Ishikawa (cell line): Measurements from ENCODE around the gene SLN.

Source experiments
- CEBPB ChIP-seq: IDR thresholded peaks from 2 replicates; pipeline ENCODE4 v1.6.1; 2012
- CREB1 ChIP-seq: IDR thresholded peaks from 2 replicates; pipeline ENCODE4 v1.6.1; 2012; ENCODE audit warnings: low read depth
- EP300 ChIP-seq: IDR thresholded peaks from 2 replicates; pipeline ENCODE4 v1.6.1; 2012; ENCODE audit warnings: borderline replicate concordance
- FOXM1 ChIP-seq: IDR thresholded peaks from 2 replicates; pipeline ENCODE4 v1.6.1; 2012; ENCODE audit warnings: low read depth, borderline replicate concordance
- NFIC ChIP-seq: IDR thresholded peaks from 2 replicates; pipeline ENCODE4 v1.6.1; 2012
- RAD21 ChIP-seq: IDR thresholded peaks from 2 replicates; pipeline ENCODE4 v1.6.1; 2012; ENCODE audit warnings: low read depth
- TAF1 ChIP-seq: IDR thresholded peaks from 2 replicates; pipeline ENCODE4 v1.6.1; 2012; ENCODE audit warnings: low read depth, mild to moderate bottlenecking
- TCF12 ChIP-seq: IDR thresholded peaks from 2 replicates; pipeline ENCODE4 v1.6.1; 2012; ENCODE audit warnings: low read depth
- YY1 ChIP-seq: IDR thresholded peaks from 2 replicates; pipeline ENCODE4 v1.6.1; 2012; ENCODE audit warnings: low read depth
- ZBTB7A ChIP-seq: IDR thresholded peaks from 2 replicates; pipeline ENCODE4 v1.6.1; 2012; ENCODE audit warnings: low read depth
- TF ChIP-seq, protein P1 (sequence below): IDR thresholded peaks from 2 replicates; pipeline ENCODE4 v1.6.1; 2012
- TF ChIP-seq, protein P2 (sequence below): IDR thresholded peaks from 2 replicates; pipeline ENCODE4 v1.6.1; 2012; ENCODE audit warnings: low read depth, mild to moderate bottlenecking
- TF ChIP-seq, protein P3 (sequence below): IDR thresholded peaks from 2 replicates; pipeline ENCODE4 v1.6.1; 2012

DNA sequence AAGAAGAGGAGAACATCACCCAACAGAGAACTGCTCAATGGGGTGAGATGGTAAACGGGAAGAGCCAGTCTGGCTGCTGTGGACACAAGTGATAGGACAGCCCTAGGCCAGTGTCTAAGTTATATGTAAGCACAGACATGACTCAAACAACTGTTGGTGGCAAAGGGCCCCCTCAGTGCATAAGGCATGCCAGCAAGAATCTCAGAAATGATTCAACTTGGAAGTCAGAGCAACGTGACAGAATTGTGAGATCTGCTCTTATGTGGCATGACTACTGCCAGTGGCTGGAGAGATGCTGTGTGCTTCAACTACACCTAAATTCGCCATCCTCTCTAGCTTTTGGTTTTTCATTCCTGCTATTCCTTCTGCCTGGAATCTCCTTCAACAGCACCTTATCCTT lies 7.4 kb downstream of the SLN start:
- TF ChIP-seq, protein P1, sequence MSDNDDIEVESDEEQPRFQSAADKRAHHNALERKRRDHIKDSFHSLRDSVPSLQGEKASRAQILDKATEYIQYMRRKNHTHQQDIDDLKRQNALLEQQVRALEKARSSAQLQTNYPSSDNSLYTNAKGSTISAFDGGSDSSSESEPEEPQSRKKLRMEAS, result no peak
- TF ChIP-seq, protein P2, sequence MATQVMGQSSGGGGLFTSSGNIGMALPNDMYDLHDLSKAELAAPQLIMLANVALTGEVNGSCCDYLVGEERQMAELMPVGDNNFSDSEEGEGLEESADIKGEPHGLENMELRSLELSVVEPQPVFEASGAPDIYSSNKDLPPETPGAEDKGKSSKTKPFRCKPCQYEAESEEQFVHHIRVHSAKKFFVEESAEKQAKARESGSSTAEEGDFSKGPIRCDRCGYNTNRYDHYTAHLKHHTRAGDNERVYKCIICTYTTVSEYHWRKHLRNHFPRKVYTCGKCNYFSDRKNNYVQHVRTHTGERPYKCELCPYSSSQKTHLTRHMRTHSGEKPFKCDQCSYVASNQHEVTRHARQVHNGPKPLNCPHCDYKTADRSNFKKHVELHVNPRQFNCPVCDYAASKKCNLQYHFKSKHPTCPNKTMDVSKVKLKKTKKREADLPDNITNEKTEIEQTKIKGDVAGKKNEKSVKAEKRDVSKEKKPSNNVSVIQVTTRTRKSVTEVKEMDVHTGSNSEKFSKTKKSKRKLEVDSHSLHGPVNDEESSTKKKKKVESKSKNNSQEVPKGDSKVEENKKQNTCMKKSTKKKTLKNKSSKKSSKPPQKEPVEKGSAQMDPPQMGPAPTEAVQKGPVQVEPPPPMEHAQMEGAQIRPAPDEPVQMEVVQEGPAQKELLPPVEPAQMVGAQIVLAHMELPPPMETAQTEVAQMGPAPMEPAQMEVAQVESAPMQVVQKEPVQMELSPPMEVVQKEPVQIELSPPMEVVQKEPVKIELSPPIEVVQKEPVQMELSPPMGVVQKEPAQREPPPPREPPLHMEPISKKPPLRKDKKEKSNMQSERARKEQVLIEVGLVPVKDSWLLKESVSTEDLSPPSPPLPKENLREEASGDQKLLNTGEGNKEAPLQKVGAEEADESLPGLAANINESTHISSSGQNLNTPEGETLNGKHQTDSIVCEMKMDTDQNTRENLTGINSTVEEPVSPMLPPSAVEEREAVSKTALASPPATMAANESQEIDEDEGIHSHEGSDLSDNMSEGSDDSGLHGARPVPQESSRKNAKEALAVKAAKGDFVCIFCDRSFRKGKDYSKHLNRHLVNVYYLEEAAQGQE, result no peak
- TF ChIP-seq TAF1 (no peak), NFIC (no peak), EP300 (no peak), YY1 (no peak), FOXM1 (no peak), RAD21 (no peak), ZBTB7A (no peak), CEBPB (no peak), TCF12 (no peak), CREB1 (no peak)
- TF ChIP-seq, protein P3, sequence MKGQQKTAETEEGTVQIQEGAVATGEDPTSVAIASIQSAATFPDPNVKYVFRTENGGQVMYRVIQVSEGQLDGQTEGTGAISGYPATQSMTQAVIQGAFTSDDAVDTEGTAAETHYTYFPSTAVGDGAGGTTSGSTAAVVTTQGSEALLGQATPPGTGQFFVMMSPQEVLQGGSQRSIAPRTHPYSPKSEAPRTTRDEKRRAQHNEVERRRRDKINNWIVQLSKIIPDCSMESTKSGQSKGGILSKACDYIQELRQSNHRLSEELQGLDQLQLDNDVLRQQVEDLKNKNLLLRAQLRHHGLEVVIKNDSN, result no peak
